Tongue (tissue), 2 donors: Measurements from ENCODE around the gene PCNX2. TPM values are rescaled to one million over a fixed set of nuclear protein-coding genes. Genes with fewer than 3 reads are reported as not detected.

Experiments used
- DNase-seq: peaks from one replicate; pipeline ENCODE4 v3.0.0-alpha.2; 2015
- total RNA-seq: library from RNA; depleted of rRNA; stranded (reverse); fragments of >200 nt; gene quantifications from one replicate; pipeline ENCODE4 v1.2.3, GENCODE V29; 2014

PCNX2 gene
- total RNA-seq, 1 donor from 2014 or later = 15.8 TPM

GRCh38 chr1:233319272-233319671 lies 23.7 kb upstream of the PCNX2 start:
- no peak for DNase-seq

GRCh38 chr1:233316473-233316872 lies 20.9 kb upstream of the PCNX2 start:
- no peak for DNase-seq

DNA sequence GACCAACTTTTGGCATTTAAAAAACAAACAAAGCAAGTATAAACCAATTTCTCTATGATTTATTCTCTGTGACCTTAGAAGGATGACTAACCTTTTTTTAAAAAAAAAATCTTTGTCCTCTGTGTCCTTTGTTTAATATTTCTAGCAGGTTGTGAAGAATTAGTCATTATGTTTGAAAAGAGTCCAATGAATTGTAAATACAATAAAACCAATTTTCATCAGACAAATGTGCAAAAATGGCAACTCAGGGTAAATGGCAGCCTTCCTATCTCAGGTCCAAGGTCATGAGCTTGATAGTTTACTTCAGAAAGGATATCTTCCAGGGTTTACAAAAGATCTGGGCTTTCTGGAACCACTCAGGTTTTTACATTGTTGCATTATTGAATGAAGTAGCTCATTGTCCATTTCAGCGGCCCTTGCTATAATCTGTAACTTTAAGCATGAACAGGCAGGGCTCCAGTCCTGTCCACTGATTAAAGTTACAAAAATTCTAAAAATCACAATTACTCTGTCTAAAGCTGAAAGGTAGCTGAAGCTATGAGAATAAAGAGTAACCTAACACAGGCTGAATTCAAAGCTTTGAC lies 20.3 kb upstream of the PCNX2 start:
- DNase-seq = no peak

DNA sequence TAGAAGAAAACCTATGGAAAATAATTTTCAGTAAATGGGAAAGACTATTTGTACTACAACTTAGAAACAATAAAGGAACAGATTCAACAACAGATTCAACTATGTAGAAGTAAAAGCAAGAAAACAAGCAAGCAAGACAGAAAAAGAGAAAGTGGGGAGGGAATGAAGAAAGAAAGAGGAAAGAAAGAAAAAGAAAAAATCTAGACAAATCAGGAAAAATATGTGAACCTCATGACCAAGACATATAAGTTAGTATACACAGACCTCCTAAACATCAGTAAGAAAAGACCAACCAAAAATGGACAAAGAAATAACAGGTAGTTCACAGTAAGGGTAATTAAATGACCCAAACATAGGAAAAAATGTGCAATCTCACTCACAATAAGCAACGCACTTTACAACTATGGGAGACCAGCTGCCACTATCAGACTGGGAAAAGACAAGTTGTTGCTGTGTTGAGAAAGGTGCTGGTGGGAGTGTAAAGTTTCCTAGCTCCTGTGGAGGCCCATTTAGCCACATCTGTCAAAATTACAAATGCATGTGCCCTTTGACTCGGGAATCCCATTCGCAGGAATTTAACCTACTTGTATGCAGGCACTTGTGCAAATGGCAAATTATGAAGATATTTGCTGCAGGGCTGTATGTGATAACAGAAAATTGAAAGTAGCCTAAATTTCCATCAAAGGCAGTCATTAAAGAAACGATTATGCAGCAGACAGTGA lies 18.1 kb upstream of the PCNX2 start:
- no peak for DNase-seq

DNA sequence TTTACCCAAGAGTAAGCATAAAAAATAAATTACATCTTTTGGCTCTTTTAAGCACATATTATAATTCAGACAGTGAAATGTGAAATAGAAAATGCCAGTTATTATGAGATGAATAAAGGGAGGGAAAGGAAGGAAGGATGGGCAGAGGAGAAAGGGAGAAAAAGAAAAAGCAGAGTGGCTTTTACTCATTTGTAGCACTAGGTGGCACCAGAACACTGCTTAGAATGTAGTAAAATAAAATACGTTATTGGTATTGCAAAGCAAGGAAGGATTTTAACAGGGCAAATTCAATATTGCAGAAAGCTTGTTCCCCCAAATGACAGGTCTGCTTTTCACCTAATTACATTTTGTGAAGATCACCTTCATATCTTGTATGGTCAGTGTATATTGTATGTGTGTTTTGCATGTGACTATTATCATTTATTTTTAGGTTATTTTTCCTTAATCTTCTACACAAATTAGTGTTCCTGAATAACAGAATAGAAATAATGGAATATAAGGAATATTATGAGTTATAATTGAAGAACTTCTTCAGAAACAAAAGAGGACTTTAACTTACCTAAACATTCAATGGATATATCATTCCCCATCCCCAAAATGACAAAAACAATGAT lies 9.1 kb upstream of the PCNX2 start:
- DNase-seq = peak; percentile 47

GRCh38 chr1:233300326-233300725 lies 4.8 kb upstream of the PCNX2 start:
- no peak for DNase-seq

- DNase-seq = no peak
These were observed 3.9 kb upstream of the PCNX2 start for GRCh38 chr1:233299450-233299849.

- DNase-seq = no peak
These were observed 424 bp upstream of the PCNX2 start for GRCh38 chr1:233295975-233296322.

GRCh38 chr1:233294913-233295236 lies 650 bp downstream of the PCNX2 start:
- DNase-seq = peak; percentile 25

DNA sequence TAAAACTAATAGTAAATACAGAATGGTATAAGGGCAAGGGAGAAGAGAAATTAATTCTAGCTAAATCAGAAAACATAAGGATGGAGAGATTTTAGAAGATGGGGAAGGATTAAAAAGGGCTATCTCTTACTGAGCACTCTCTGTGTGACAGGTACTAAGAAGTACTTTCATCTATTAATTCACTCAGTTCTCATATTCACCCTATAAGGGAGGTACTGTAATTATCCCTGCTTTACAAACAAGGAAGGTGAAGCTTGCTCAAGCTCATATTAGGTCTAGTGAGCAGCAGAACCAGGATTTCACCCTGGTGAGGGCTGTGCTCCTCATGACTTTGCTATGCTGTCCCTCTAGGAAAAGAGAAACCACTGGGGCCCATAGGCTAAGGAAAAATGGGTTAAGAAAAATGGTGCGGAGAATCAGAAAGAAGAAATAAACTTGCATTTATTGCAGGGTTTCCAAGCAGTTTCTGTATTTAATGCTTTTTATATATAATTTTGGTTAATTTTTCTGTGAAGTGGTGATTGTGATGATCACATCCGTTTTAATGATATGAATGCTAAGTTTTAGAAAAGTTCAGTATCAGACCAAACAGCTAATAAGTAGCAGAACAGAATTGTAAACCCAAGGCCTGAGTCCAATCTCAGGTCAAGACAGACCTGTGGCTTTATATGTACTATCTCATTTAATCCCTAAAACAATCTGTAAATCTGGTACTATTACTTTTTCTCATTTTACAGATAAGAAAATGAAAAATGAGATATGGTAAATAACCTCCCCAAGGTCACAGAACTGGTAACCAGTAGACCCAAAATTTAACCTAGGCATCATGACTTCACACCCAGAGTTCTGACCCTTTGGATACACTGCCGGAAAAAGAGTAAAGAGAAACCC lies 1.7 kb downstream of the PCNX2 start:
- DNase-seq = no peak

DNA sequence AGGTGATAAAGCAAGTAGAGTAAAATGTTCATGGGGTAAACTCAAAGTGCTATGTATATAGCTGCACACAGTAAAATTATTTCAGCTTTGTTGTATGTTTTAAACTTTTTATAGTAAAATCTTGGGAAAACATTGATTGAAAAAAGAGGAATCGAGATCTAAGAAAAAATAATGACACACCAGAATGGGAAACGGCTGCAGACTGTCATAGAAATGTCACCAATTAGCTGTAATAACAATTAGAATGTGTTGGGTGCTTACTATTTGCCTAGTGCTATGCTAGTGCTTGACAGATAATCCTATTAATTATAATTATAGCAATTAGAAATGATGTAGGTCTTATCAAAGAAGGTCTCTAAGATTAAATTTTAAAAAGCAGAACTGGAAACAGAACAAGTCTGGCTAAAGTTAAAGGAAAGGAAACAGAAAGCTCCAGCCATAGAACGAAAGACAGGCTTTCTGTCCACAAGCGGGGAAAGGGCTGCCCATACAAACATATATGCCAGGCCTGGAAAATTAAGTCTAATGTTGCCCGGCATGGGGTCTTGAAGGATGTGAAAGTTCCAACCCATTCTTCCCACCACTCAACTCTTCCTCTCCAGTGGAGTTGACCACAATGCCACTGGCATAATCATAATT lies 5.0 kb downstream of the PCNX2 start:
- DNase-seq = no peak

GRCh38 chr1:233289676-233290075 lies 5.8 kb downstream of the PCNX2 start:
- no peak for DNase-seq

GRCh38 chr1:233282582-233282886 lies 13.0 kb downstream of the PCNX2 start:
- DNase-seq = no peak

- no peak for DNase-seq
These were observed 13.6 kb downstream of the PCNX2 start for GRCh38 chr1:233281711-233282581.

DNA sequence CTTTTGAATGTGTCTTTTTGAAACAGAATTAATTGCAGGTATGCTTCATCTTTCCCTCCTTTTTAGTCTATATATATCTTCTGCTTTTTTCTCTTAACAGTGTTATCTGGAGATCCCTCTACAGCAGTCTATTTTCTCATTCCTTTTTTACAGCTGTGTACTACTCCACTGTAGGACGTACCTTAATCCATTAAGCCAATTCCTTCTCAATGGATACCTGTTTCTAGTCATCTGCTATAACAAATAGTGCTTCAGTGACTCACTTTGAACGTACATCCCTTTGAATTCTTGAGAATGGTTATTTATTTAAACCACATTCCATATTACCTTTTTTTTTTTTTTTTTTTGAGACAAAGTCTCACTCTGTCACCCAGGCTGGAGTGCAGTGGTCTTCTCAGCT lies 15.6 kb downstream of the PCNX2 start:
- DNase-seq = no peak

- DNase-seq = no peak
These were observed 16.9 kb downstream of the PCNX2 start for GRCh38 chr1:233278631-233279030.

DNA sequence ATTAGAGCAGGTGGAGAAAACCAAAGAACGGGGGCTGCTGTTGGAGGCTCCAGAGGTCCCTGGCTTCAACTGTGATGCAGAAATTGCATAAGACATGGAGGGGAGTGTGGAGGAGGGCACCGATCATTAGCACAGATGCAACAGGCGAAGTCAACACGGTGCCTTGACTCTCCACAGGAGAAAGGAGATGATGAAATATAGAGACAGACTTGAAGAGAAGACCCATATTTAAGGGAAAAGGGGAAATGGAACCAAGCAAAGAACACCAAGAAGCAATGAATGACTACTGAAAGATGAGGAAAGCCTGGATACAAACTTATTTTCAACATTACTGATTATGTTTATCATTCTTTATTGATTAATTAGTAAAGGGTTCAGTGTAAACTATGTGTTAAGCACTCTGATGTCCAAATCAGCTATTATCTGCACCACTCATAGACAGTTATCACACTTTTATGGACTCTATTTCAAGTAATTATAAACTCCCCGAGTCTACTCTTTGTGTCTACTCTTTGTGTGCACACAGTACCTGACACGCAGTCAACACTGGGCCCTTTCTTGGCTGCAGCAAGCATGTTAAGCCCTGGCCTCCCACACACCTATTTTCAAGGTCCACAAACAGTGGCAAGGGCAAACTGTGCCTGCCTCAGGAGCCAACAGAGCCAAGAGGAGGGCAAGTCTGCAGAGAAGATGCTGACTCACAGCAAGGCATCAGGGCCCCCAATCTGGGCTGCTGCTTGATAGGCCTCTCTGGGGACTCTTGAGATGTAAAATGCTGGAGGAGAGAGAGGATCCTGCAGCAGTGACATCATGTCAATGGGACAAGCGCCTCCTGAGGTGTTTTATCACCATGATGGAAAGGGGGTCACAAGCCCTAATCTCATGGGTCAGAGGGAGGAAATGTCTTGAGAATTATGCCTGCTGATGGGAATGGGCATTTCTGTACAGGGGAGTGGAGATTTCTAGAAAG lies 17.6 kb downstream of the PCNX2 start:
- no peak for DNase-seq

- DNase-seq = no peak
These were observed 25.9 kb downstream of the PCNX2 start for GRCh38 chr1:233269656-233270055.

- no peak for DNase-seq
These were observed 27.0 kb downstream of the PCNX2 start for GRCh38 chr1:233268389-233269022.

DNA sequence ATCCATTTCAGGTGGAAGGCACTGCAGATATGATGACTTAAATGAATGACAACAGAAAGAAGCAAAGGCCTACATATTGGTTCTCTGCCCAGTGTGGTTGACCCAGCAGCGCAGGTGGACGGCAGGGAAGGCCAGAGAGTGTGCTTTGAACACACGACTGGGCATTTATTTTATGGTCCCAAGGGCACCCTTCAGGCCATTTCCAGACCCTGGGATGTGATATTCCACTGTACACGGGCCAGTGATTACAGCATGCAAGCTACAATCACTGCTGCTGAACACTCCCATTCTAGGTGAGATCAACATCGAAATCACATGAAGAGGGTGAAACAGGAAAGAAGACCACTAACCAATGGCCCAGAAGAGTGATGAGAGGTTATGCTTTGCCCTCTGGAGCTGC lies 33.8 kb downstream of the PCNX2 start:
- DNase-seq = no peak
